Osteocyte (in vitro differentiated cells): ENCODE measurements around the gene NCLN. TPM values are rescaled to one million over a fixed set of nuclear protein-coding genes. Genes with fewer than 3 reads are reported as not detected.

Source experiments
- DNase-seq: peaks from one replicate; pipeline ENCODE4 v3.0.0; 2021; ENCODE audit warnings: mixed read lengths; ENCODE audit not compliant: unreplicated experiment; ENCODE audit errors: extremely low spot score
- H3K27ac Mint-ChIP-seq: one replicate; pipeline ENCODE4 v1.8.0; 2021; ENCODE audit warnings: mild to moderate bottlenecking, mixed read lengths; ENCODE audit not compliant: unreplicated experiment
- H3K27me3 Mint-ChIP-seq: one replicate; pipeline ENCODE4 v1.8.0; 2021; ENCODE audit warnings: mixed read lengths; ENCODE audit not compliant: unreplicated experiment
- H3K36me3 Mint-ChIP-seq: one replicate; pipeline ENCODE4 v1.8.0; 2021; ENCODE audit warnings: mixed read lengths; ENCODE audit not compliant: unreplicated experiment
- H3K4me1 Mint-ChIP-seq: one replicate; pipeline ENCODE4 v1.8.0; 2021; ENCODE audit warnings: mixed read lengths; ENCODE audit not compliant: unreplicated experiment
- H3K4me3 Mint-ChIP-seq: one replicate; pipeline ENCODE4 v1.8.0; 2021; ENCODE audit warnings: mild to moderate bottlenecking, moderate library complexity, mixed read lengths; ENCODE audit not compliant: unreplicated experiment
- H3K9me3 Mint-ChIP-seq: one replicate; pipeline ENCODE4 v1.8.0; 2021; ENCODE audit warnings: mixed read lengths; ENCODE audit not compliant: unreplicated experiment
- total RNA-seq: library from RNA; stranded (reverse); gene quantifications from 2 replicates; pipeline ENCODE4 v1.2.1, GENCODE V29; 2021
- TF ChIP-seq, protein P1 (sequence below): fragments of 200-600 bp; sonication (generic); IDR thresholded peaks from 2 replicates; pipeline ENCODE4 v1.5.0; 2021; ENCODE audit warnings: antibody characterized with exemption, mild to moderate bottlenecking, moderate library complexity

The NCLN gene
- total RNA-seq, 1 donor from 2014 or later: 61.9 TPM

GRCh38 chr19:3203805-3204645 lies 18.3 kb downstream of the NCLN start:
- DNase-seq: no peak
- no peaks in the 10 kb centered on the region for H3K9me3 Mint-ChIP-seq
- H3K27me3 Mint-ChIP-seq: no peaks in the 10 kb centered on the region
- no peak overlapping the region for H3K27ac Mint-ChIP-seq
- peaks cover 2% of the 10 kb centered on the region for H3K36me3 Mint-ChIP-seq
- no peaks in the 10 kb centered on the region for H3K4me1 Mint-ChIP-seq
- TF ChIP-seq, protein P1, sequence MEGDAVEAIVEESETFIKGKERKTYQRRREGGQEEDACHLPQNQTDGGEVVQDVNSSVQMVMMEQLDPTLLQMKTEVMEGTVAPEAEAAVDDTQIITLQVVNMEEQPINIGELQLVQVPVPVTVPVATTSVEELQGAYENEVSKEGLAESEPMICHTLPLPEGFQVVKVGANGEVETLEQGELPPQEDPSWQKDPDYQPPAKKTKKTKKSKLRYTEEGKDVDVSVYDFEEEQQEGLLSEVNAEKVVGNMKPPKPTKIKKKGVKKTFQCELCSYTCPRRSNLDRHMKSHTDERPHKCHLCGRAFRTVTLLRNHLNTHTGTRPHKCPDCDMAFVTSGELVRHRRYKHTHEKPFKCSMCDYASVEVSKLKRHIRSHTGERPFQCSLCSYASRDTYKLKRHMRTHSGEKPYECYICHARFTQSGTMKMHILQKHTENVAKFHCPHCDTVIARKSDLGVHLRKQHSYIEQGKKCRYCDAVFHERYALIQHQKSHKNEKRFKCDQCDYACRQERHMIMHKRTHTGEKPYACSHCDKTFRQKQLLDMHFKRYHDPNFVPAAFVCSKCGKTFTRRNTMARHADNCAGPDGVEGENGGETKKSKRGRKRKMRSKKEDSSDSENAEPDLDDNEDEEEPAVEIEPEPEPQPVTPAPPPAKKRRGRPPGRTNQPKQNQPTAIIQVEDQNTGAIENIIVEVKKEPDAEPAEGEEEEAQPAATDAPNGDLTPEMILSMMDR: no peak
- H3K4me3 Mint-ChIP-seq: no peak overlapping the region

DNA sequence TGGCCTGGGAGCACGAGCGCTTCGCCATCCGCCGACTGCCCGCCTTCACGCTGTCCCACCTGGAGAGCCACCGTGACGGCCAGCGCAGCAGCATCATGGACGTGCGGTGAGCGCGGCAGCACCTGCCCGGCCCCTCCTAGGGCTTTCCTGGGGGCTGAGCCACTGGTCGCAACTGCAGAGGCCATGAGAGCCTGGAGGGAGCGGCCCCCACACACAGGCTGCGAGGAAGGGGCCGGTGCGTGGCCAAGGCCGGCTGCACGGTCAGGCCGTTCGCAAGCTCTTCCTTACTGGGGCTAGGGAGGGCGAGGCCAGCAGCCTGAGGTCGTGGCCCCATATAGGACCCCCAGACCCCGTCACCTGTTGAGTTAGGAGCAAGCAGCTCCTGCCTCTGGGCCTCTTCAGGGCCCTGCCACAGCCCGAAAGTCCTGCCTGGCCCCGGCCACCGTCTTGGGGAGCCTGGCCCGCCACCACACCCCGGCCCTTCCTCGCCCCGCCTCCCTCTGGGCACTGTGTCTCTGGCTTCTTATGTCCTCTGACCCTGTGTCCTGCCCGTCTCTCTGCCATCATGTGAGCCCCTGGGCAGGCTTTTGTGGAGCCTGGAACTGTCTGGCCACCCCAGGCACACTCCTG lies 19.0 kb downstream of the NCLN start:
- no peak overlapping the region for H3K27ac Mint-ChIP-seq
- H3K4me3 Mint-ChIP-seq: no peak overlapping the region
- TF ChIP-seq, protein P1: no peak
- H3K9me3 Mint-ChIP-seq: no peaks in the 10 kb centered on the region
- no peak for DNase-seq
- no peaks in the 10 kb centered on the region for H3K4me1 Mint-ChIP-seq
- no peaks in the 10 kb centered on the region for H3K27me3 Mint-ChIP-seq
- H3K36me3 Mint-ChIP-seq: peaks cover 7% of the 10 kb centered on the region

DNA sequence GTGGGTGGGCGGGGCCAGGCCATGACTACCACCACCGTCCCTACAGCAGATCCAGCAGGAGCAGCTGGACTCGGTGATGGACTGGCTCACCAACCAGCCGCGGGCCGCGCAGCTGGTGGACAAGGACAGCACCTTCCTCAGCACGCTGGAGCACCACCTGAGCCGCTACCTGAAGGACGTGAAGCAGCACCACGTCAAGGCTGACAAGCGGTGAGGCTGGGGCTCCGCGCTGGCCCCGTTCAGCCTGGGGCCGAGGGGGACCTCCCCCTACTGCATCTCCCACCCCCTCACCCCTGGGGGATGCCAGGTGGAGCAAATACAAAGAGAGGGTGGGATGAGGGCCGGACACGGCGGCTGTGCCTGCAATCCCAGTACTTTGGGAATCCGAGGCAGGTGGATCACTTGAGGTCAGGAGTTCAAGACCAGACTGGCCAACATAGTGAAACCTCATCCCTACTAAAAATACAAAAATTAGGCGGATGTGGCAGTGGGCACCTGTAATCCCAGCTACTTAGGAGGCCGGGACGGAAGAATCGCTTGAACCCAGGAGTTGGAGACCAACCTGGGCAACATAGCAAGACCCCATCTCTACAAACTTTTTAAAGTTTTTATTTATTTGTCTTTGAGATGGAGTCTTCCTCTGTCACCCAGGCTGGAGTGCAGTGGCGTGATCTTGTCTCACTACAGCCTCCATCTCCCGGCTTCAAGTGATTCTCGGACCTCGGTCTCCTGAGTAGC lies 20.7 kb downstream of the NCLN start:
- Mint-ChIP-seq H3K9me3 (no peaks in the 10 kb centered on the region), H3K36me3 (peaks cover 7% of the 10 kb centered on the region), H3K27me3 (no peaks in the 10 kb centered on the region), H3K4me3 (no peak overlapping the region), H3K4me1 (no peaks in the 10 kb centered on the region), H3K27ac (no peak overlapping the region)
- no peak for DNase-seq
- TF ChIP-seq, protein P1: no peak

- H3K4me3 Mint-ChIP-seq: no peak overlapping the region
- no peak overlapping the region for H3K27ac Mint-ChIP-seq
- TF ChIP-seq, protein P1: no peak
- no peak for DNase-seq
- peaks cover 7% of the 10 kb centered on the region for H3K36me3 Mint-ChIP-seq
- H3K4me1 Mint-ChIP-seq: no peaks in the 10 kb centered on the region
- no peaks in the 10 kb centered on the region for H3K27me3 Mint-ChIP-seq
- no peaks in the 10 kb centered on the region for H3K9me3 Mint-ChIP-seq
Observed at GRCh38 chr19:3207461-3208242, 21.9 kb downstream of the NCLN start.
